ENCODE results near the gene AGFG1.

AGFG1 gene

DNA sequence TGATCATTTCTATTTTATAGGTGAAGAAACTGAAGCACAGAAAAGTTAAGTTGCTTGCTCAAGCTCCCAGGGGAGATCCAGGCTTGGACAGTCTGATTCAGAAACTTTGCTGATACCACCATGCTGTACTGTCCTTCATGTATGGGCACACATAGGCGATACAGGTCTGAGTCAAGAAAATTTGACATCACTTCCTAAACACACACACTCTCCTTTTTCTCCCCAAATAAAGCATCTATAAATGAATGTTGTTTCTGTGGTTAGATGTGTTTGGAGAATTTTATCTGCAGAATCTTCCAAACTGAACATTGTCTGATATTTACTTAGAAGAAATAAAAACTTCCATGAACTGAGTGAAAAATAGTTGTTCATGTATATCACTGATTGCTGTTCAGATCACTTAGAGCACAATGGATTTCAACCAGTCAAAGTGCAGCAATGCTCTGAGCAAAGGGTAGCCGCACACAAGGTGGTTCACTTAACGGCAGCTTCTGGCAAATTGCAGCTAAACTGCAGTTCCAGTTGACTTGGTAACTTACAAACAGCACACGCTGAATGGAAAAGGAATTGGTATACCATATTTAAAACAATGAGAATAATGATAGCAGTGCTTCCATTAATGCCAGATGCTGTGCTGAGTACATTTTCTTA lies 10.0 kb upstream of the AGFG1 start:
- no peak for DNase-seq

DNA sequence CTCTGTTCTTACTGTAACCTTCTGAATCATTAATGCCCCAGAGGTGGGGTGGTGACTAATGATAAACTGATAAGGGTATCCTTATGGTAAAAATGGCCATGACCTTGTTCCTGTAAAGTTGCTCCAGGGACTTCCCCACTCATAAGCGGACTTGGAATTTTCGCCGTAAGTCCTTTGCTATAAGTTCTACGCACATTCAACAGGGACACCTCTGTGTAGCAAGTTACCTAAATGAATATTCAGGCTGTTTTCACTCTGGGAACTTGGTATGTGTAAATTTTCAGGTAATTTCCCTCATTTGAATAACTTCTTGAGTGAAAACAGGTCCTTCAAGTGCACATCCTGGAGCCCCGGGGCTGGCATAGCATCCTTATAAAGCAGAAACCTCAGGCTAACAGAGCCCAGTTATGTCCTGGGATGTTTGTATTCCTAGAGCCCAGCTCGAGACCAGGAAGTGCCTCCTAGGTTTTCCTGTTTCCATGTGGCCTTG lies 9.4 kb upstream of the AGFG1 start:
- no peak for DNase-seq

DNA sequence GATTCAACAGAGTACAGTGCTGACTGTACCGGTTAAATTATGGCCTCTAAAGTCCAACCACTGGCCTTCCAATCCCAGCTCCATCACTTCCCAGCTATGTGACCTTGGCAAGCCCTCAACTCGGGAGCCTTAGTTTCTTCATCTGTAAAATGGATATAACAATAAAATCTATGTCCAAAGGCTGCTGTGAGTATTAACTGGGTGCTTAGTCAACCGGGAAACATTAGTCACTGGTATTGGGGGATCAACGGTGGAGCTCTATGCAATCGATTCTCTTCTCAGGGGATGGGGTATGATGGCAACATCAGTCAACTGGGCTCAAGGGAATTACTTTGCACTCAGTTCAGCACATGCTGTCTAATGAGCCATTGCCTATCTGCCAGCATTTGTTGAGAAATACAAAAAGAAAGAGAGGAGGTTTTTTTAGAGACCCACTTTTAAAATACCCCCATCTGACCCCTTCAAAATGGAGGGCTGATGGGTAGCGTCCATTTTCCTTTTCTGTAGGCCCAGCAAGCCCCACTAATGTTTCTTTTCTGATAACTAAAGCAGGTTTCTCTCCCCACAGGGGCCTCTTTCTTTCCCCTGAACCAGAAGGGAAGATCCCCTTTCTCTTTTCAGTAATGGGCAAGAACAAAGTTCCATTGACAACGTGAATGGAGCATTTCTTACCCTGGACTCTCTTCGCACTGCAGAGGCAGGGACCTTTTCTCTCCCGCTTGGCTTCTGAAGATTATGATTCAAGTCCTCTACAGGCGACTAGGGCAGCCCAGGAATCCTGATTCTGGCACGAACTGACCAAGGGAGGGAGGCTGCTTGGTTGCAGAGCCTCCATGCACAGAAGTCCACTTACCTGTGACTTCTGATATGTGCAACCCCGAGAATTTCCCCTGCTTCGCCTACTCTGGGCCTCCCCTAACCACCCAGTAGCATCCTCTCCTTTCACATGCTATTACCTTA lies 8.7 kb upstream of the AGFG1 start:
- DNase-seq, result no peak

DNA sequence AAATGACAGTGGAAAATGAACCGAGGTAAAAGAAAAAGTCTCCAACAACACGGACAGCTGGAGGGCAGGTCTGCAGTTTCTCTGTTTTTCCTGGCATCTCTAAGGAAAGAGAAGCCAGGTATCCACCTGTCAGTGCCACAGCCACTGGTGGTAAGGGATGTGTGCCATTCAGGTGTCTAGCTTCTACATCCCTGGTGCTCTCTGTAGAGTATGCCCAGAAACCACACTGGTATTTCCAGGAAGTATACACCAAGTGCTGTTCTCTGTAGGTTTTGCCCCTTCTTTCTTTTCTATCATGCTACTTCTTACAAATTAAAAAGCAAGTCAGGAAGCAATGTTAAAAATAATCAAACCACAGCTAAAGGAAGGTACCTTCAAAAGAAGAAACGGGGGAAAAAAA lies 7.6 kb upstream of the AGFG1 start:
- DNase-seq, result no peak

DNA sequence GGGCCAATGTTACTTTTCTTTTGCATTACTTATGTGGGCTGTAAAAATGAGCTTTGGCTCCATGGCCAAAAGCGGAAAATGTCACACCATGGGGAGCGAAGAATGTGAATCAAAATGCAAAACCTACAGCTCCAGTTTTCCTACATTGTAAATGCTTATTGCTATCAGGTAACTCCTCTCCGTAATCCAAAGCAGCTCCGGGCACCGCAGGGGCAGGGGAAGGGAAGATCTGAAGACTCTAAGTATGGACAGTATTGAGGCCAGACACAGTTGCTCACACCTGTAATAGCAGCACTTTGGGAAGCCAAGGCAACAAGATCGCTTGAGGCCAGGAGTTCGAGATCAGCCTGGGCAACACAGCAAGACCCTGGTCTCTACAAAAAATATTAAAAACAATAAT lies 7.1 kb upstream of the AGFG1 start:
- no peak for DNase-seq

DNA sequence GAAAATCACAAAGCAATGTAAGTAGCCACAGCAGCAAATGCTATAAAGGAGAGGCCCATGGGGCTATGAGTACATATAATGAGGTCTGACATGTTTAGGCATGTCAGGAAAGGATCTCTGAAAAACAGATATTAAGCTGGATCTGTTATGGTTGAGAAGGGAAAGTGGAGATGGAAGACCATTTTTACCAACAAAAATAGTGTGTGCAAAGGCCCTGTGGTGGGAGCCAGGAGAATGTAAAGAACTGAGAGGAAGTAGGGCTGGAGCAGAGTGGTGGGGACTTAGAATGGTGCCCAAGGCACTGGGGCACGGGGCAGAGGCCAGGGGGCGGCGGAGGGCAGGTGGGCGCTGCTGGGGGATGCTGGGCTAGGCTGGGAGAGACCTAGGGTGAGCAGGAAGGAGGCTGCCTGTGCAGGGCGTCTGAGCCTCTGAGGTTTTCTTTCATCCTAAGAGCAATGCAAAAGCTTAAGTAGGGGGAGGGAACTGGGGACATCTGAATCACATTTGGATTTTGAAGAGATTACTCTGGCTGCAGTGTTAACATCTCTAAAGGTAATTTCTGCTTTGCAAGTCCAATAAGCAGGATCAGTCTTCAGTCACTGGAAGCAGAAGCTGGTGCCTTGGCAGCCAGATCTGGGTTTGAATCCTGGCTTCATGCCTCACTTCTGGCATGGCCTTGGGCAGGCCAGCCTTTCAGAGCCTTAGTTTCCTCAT lies 4.9 kb upstream of the AGFG1 start:
- no peak for DNase-seq

DNA sequence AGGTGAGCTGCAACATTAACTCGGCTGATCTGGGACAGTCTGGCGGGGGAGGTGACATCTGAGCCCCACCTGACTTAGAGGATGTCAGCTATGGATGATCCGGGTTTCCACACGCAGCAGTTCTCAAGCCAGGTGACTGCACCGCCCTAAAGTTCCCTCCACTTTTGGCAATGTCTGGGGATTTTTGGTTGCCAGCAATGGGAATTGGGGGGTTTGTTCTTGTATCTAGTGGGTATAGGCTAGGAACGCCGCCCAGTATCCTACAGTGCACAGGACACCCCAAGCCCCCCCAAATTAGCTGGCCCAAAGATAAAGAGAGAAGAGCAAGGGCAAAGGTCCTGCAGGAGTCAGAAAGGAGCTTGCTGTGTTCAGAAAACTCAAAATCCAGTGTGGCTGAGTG lies 544 bp upstream of the AGFG1 start:
- no peak for DNase-seq

DNA sequence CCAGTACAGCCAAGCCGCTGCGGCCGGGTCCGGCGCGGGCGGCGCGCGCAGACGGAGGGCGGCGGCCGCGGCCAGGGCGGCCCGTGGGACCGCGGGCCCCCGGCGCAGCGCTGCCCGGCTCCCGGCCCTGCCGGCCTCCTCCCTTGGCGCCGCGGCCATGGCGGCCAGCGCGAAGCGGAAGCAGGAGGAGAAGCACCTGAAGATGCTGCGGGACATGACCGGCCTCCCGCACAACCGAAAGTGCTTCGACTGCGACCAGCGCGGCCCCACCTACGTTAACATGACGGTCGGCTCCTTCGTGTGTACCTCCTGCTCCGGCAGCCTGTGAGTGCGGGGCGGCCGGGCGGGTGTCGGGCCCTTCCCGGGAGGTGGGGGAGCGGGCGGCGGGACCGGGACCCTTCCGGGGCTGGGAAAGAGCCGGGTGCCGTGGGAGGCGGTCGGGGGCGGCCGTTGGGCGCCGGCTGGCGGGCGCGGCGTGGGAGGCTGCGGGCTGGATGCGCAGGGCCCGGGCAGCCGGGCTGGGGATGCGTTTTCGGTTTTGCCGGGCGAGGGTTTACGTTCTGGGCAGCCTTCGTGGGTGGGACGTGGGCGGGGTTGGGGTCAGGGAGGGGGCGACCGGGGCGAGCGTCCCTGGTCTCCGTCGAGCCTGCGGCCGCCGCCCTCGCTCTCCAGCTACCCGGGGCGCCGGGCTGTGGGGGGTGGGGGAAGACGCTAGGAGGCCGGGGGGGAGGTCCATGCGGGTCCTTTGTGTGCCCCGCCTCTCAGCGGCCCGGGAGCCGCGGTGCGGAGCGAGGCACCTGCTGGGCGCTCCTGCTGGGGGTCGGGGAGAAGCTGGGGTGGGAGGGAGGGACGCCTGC lies 537 bp downstream of the AGFG1 start:
- DNase-seq, result peak; percentile 43

DNA sequence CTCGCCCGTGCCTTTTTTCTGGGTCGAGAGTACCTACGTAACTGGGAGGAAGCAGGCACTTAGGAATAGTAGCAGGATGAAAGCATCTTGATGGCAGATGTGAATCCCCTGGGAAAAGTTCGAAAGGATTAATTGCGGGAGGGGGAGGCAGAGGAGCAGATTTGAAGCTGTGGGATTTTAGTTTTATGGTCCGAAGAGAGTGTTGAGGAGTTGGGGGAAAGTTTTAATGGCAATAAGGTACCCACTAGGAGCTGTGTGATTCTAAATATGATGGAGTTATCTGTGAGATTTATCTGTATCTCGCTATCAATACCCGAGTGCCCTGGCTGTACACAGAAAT lies 1.1 kb downstream of the AGFG1 start:
- DNase-seq, result no peak

DNA sequence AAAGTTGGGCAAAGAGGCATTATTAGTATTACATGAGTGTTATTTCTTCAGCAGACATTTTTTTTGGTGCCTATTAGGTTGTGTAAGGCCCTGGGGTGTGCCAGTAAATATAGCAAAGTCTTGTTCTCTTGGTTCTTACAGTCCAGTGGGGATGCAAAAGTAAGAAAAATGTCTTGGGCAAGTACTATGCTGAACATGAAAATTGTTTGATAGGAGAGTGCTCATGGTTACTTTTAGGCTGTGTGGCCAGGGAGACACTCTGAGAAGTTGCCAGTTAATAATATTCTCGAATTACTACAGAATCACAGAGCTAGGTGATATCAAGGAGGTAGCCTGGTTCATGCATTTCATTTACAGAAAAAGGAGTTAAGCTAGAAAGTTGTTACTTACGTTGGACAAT lies 1.9 kb downstream of the AGFG1 start:
- no peak for DNase-seq

DNA sequence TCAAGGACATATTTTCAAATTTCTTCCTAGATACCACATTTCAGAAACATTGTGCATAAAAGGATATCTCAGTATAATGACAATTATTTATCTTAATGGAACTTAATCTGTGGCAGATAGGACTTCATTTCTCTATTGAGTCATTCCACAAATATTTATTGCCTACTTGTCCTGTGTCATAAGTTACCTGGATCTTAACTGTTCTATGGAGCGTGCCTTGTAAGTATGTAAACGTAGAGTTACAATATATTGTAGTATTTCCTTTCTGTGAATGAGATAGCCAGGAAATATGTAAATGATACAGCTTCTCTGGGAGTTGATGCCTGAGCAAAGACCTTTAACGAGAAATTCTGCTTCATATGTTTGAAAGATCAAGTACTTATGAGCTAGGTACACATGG lies 2.5 kb downstream of the AGFG1 start:
- DNase-seq, result no peak

DNA sequence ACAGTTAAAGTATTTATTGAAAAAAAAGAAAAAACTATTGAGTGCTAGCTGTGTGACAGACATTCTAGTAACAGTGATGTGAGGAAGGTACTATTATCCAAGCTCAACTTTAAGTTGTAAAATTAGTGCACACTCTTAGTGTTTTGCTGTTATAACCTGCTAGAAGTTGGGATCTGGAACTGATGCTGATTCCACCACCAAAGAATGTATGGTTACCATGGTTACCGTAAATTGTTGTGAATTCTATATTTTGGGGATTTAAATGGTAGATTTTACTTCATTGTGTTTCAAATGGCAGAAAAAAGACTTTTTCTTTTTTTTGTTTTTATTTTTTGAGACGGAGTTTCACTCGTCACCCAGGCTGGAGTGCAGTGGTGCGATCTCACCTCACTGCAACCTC lies 5.3 kb downstream of the AGFG1 start:
- DNase-seq, result no peak

DNA sequence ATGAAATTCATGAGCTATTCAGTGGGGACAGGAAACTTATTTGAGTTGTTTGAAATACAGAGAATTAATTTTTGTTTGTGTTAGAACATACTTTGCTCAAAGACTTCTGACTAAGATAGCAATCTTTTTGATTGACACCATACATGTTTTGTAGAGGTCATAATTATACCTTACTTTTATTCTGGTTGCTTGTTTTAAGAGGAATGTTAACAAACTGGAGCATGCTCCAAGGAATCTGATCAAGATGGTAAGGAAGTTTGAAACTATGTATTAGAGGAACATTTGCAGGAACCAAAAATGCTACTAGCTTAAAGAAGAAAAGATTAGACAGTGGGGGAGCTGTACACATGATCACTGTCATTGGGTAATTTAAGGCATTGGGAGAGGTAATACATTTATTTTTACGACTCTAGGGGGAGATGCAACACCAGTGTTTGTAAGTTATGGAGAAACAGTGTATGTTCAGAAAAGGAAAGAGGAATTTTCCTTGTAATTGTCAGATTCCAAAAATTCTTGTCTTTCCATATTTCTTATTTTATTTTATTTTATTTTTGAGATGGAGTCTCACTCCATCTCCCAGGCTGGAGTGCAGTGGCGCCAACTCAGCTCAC lies 8.0 kb downstream of the AGFG1 start:
- no peak for DNase-seq

DNA sequence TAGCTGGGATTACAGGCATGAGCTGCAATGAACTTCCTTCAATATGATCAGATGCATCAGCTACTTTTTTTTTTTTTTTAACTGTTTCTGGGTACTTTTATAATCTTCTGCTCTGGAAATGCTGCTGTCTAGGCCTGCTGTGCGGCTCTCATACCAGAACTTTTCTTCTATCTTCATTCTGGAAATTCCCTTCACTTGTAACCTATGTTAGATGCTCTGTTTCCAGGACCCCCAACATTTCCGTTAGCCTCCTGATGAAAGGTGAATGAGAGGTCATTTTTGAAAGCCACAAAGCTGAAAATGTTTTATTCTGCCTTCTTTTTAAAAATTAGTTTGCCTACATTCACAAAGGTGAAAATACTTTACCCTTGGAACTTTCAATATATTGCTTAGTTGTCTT lies 8.6 kb downstream of the AGFG1 start:
- no peak for DNase-seq

DNA sequence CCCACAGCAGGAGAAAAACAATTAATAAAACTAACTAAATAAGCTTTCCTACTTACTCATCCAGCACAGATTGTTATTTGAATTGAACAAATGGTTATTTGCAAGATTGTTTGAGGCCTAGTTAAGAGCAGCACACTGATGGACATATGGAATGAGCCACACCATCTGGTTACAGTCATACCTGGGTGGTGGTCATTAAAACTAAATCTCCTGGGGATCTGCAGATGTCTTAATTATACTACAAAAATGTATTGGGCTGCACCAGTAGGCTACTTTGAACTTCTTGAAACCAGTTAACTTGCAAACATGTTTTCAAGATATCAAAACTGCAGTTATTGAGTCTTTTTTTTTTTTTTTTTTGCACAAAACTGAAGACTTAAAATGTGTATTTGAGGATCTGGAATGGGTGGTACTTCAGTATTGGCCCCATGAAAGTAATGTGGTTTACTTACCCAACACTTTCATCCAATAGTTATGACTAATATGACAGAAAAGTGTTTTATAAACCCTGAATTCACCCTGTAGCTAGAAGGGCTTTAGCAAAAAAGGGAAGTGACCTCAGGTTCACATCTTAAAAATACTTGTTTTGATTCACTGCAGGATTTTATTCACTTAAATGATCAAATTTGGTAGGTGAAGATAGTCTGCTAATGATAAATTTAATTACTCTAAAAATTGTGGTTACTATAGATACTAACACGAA lies 10.8 kb downstream of the AGFG1 start:
- DNase-seq, result no peak

DNA sequence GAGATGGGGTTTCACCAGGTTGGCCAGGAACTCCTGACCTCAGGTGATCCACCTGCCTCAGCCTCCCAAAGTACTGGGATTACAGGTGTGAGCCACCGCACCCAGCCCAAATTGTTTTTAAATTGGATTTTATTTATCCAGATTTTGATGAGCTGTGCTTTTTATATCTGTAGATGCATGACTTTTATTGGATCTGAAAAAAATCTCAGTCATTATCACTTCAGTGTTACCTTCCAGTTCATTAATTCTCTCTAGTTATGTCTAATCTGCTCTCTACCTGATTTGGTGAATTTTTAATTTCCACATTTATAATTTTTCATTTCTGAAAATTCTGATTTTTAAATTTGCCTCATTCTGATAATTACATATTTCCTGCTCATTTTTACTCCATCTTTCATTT lies 13.5 kb downstream of the AGFG1 start:
- no peak for DNase-seq

DNA sequence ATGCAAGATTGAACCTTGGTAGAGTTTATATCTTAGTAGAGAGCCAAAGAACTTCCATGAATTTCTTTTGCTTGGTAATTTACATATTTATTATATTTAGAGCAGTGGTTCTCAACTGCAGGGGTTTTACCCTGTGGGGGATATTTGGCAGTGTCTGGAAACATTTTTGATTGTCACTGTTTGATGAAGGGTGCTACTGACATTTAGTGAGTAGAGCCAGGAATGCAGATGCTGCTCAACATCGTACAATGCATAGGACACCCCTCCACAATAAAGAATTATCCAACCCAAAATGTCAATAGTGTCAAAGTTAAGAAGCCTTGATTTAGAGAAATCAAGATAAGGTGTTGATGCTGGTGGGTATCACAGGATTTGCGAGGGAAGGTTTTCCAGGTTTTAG lies 14.7 kb downstream of the AGFG1 start:
- DNase-seq, result no peak

DNA sequence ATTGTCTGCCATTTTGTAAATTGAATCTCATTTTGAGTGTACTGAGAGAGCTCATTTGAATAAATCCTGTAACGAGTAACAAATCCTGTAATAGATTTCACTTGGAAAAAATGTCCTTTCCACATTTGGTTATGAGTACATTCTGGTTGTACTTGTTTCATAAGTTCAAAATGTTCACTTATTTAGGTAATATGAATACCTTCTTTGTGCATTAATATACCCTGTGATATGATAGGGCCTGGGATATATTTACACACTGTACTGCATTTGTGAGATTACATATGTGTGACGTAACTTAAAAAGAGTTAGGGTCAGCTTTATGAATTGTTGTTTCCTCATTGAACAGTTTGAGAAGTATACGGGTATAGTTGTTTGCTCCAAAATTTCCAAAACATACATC lies 16.1 kb downstream of the AGFG1 start:
- DNase-seq, result no peak

DNA sequence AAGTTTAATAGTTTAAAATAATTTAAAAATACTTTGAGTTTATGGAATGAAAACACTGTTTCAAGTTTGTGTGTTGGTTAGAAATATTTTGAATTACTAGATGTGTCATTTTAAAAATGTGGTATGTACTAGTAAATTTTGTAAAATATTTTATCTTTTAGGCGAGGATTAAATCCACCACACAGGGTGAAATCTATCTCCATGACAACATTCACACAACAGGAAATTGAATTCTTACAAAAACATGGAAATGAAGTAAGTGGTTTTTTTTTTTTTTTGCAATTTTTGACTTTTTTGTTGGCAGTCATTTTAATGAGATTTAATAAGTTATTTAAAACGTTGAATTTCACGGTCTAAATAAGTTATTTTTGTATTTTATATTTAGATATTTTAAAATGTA lies 19.4 kb downstream of the AGFG1 start:
- DNase-seq, result no peak

DNA sequence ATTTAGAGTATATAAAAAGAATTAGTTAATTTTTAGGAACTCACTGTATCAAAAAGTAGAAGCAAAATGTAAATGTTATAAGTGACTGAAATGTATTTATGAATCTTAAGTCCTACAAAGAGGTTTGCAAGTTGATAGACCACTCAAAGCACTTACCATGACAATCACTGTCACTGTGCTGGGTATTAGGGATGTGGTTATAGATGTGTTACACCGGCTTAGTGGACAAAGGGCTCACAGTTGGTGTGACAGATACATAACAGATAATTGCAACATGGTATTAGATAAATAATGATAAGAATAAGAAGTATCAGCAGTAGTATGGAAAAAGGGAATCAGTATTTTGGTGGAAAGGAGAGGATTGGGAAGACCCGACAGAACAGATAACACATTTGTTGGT lies 21.6 kb downstream of the AGFG1 start:
- no peak for DNase-seq

DNA sequence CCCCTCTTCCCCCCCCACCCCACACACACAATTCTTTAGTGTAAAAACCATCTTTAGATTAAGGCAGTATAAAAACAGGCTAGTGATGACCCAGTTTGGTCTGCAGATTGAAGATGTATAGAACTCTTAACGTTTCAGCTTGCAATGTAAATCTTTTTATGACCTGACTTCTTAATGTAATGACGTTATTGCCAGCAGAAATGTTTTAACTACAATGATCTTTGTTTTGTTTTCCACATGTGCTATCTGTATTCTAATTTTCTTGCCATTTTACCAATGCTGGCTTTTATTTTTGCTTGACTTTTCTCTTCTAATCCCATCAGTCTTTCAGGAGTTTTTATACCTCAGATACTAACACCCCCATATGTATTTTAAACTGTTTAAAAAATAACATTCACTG lies 25.2 kb downstream of the AGFG1 start:
- no peak for DNase-seq

Data from T-helper 9 cell (primary cell).